GM23338 (cell line): Measurements from ENCODE around the gene PTTG1IP.

ENCODE experiments used
- CREB1 ChIP-seq: fragments of 250-450 bp; sonication (Bioruptor Pico); IDR thresholded peaks from 2 replicates; pipeline ENCODE4 v1.5.0; 2020; ENCODE audit warnings: low read depth, mild to moderate bottlenecking, moderate library complexity
- ETS1 ChIP-seq: IDR thresholded peaks from 2 replicates; pipeline ENCODE4 v1.6.1; 2016; ENCODE audit warnings: antibody characterized with exemption
- EZH2 ChIP-seq: fragments of 200-600 bp; sonication (generic); IDR thresholded peaks from one replicate; pipeline ENCODE4 v1.8.0; 2017; ENCODE audit warnings: antibody characterized with exemption, mild to moderate bottlenecking, low read depth; ENCODE audit not compliant: unreplicated experiment
- EZH2phosphoT487 ChIP-seq: fragments of 200-600 bp; sonication (generic); IDR thresholded peaks from one replicate; pipeline ENCODE4 v1.8.1; 2018; ENCODE audit warnings: antibody characterized with exemption; ENCODE audit not compliant: unreplicated experiment
- JUNB ChIP-seq: IDR thresholded peaks from one replicate; pipeline ENCODE4 v1.6.1; 2016; ENCODE audit warnings: antibody characterized with exemption; ENCODE audit not compliant: unreplicated experiment
- NANOG ChIP-seq: IDR thresholded peaks from 2 replicates; pipeline ENCODE4 v1.6.1; 2016; ENCODE audit warnings: antibody characterized with exemption, borderline replicate concordance
- POLR2AphosphoS5 ChIP-seq: IDR thresholded peaks from 2 replicates; pipeline ENCODE4 v1.6.1; 2016; ENCODE audit warnings: antibody characterized with exemption, low read depth
- STAT1 ChIP-seq: IDR thresholded peaks from one replicate; pipeline ENCODE4 v1.6.1; 2016; ENCODE audit warnings: antibody characterized with exemption; ENCODE audit not compliant: unreplicated experiment
- ZNF114 ChIP-seq: fragments of 250-450 bp; sonication (Bioruptor Pico); IDR thresholded peaks from 2 replicates; pipeline ENCODE4 v1.5.0; 2020; ENCODE audit warnings: mild to moderate bottlenecking, moderate library complexity
- ZNF331 ChIP-seq: fragments of 250-450 bp; sonication (Bioruptor Pico); IDR thresholded peaks from 2 replicates; pipeline ENCODE4 v1.5.0; 2020; ENCODE audit warnings: low read depth, mild to moderate bottlenecking, moderate library complexity
- TF ChIP-seq, protein P1 (sequence below), 2 experiments: fragments of 200-600 bp in 1 of 2; sonication (generic) in 1 of 2; conservative IDR thresholded peaks; 2 replicates each; pipeline versions ENCODE4 v1.5.1 to v1.6.1; 2016 to 2017; ENCODE audit warnings: antibody characterized with exemption in 2 of 2, low read depth in 2 of 2, mild to moderate bottlenecking in 2 of 2, moderate library complexity in 1 of 2
- TF ChIP-seq, protein P2 (sequence below): IDR thresholded peaks from one replicate; pipeline ENCODE4 v1.6.1; 2018; ENCODE audit warnings: antibody characterized with exemption; ENCODE audit not compliant: unreplicated experiment

GRCh38 chr21:44856131-44856530, 17.4 kb downstream of the PTTG1IP start:
- TF ChIP-seq EZH2 (no peak), CREB1 (CRISPR knock-in tag) (no peak), POLR2AphosphoS5 (no peak), EZH2phosphoT487 (no peak), JUNB (no peak), ETS1 (no peak), STAT1 (no peak), NANOG (no peak), ZNF114 (CRISPR knock-in tag) (no peak), ZNF331 (no peak)
- TF ChIP-seq, protein P1, sequence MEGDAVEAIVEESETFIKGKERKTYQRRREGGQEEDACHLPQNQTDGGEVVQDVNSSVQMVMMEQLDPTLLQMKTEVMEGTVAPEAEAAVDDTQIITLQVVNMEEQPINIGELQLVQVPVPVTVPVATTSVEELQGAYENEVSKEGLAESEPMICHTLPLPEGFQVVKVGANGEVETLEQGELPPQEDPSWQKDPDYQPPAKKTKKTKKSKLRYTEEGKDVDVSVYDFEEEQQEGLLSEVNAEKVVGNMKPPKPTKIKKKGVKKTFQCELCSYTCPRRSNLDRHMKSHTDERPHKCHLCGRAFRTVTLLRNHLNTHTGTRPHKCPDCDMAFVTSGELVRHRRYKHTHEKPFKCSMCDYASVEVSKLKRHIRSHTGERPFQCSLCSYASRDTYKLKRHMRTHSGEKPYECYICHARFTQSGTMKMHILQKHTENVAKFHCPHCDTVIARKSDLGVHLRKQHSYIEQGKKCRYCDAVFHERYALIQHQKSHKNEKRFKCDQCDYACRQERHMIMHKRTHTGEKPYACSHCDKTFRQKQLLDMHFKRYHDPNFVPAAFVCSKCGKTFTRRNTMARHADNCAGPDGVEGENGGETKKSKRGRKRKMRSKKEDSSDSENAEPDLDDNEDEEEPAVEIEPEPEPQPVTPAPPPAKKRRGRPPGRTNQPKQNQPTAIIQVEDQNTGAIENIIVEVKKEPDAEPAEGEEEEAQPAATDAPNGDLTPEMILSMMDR (conservative IDR thresholded peaks at IDR 0.05; ENCODE audit: low read depth in 2 of 2): no peak
- TF ChIP-seq, protein P2, sequence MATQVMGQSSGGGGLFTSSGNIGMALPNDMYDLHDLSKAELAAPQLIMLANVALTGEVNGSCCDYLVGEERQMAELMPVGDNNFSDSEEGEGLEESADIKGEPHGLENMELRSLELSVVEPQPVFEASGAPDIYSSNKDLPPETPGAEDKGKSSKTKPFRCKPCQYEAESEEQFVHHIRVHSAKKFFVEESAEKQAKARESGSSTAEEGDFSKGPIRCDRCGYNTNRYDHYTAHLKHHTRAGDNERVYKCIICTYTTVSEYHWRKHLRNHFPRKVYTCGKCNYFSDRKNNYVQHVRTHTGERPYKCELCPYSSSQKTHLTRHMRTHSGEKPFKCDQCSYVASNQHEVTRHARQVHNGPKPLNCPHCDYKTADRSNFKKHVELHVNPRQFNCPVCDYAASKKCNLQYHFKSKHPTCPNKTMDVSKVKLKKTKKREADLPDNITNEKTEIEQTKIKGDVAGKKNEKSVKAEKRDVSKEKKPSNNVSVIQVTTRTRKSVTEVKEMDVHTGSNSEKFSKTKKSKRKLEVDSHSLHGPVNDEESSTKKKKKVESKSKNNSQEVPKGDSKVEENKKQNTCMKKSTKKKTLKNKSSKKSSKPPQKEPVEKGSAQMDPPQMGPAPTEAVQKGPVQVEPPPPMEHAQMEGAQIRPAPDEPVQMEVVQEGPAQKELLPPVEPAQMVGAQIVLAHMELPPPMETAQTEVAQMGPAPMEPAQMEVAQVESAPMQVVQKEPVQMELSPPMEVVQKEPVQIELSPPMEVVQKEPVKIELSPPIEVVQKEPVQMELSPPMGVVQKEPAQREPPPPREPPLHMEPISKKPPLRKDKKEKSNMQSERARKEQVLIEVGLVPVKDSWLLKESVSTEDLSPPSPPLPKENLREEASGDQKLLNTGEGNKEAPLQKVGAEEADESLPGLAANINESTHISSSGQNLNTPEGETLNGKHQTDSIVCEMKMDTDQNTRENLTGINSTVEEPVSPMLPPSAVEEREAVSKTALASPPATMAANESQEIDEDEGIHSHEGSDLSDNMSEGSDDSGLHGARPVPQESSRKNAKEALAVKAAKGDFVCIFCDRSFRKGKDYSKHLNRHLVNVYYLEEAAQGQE: no peak
